Fibroblast of the aortic adventitia (primary cell): Measurements from ENCODE around the gene WDFY3. TPM values are rescaled to one million over a fixed set of nuclear protein-coding genes. Genes with fewer than 3 reads are reported as not detected.
"Not testable (repeated sequence)": the region's sequence is repeated elsewhere in the genome, so short reads cannot be mapped to it uniquely, and the experiment has no call there.

ENCODE experiments used
- DNase-seq: peaks from one replicate; pipeline ENCODE4 v3.0.0-alpha.2; 2010; ENCODE audit warnings: low read depth
- H3K4me3 ChIP-seq: 2 replicates; pipeline ENCODE4 v1.5.1; 2011; ENCODE audit warnings: low read depth, mild to moderate bottlenecking, control low read depth, low read length, moderate library complexity
- CTCF ChIP-seq: IDR thresholded peaks from 2 replicates; pipeline ENCODE4 v1.5.1; 2011; ENCODE audit warnings: mild to moderate bottlenecking, low read length, control low read depth, inconsistent platforms; ENCODE audit not compliant: insufficient read depth
- total RNA-seq: library from RNA; depleted of rRNA; stranded (reverse); fragments of >200 nt; gene quantifications from 2 replicates; pipeline ENCODE4 v1.2.3, GENCODE V29; 2012; ENCODE audit warnings: low replicate concordance

The WDFY3 gene
- total RNA-seq, 1 donor: 86.9 TPM

- no peak overlapping the region for H3K4me3 ChIP-seq
- DNase-seq: no peak
- no peak for TF ChIP-seq CTCF
Measured at GRCh38 chr4:84669201-84669600, 297.3 kb downstream of the WDFY3 start.

GRCh38 chr4:84666439-84666838 lies 300.1 kb downstream of the WDFY3 start:
- no peak for DNase-seq
- no peak for TF ChIP-seq CTCF
- H3K4me3 ChIP-seq: no peak overlapping the region

- DNase-seq, H3K4me3 ChIP-seq: not testable (repeated sequence)
Measured at GRCh38 chr4:84664767-84665166, 301.7 kb downstream of the WDFY3 start.

DNA sequence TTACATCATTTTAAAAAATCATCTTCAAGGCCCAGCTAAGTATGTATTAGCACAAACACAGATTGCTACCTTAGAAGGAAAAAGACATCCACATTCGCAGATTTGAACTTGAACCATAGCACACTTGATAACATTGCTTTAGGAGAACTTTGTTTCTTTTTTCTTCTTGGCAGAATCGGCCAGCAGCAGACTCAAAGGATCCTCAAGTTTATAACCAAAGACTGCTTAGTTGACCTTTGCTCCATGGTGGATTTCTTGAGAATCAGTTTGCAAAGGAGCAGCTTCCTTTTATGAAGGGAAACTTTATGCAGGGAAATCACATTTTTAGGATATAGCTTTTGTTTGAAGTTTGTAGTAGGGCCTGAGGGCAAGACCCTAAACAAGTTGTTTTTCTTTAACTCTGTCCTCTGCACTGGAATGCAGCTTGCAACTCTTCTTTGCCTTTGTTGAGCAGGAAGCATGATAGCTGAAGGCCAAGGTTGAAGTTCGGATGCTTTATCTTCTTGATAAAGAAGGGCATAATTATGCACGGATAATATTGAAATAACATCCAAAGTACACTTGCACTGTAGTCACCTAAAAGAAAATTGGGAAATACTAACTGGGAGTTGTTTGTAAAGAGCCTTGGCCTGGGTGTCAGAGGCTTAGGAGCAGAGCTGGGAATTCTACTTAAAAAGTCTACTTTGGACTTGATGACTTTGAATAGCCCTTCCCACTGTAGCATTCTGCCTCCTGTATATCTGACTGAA lies 305.1 kb downstream of the WDFY3 start:
- no peak for DNase-seq
- TF ChIP-seq CTCF: no peak
- no peak overlapping the region for H3K4me3 ChIP-seq

DNA sequence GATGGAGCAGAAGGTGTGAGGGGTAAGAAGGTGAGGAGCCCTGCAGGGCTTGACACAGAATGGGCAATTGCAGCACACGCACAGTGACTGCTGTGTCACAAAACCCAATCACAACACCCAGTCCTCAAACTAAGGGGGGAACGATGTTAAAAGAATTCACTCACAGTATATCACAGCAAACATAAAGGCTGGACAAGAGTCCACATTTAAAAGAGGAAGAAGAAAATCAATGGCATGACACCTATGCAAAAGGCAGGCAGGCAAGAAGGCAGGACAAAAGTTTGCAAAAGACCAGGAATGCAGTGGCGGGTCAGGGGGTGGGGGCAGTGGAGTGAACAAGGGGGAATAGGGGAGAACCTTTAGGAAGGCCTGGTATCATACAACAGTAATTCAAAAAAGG lies 305.9 kb downstream of the WDFY3 start:
- TF ChIP-seq CTCF: no peak
- DNase-seq: no peak
- no peak overlapping the region for H3K4me3 ChIP-seq

DNA sequence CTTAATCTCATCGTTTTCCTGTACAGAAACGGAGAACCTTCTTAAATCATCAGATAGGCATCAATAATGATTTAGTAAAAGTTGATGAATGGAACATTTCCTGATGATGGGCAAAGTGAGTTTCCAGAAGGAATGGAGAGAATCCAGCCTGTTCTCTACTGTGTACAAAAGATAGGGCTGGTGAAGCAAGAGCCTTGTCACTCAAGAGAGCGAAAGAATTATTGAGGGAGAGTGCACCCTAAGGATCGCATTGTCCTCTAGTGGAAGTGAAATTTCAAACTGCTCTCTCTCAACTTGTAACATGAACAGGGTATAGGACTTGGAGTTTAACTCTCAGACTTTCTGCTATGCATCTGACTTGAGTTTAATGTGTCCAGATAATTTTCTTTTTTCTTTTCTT lies 314.0 kb downstream of the WDFY3 start:
- DNase-seq: no peak
- H3K4me3 ChIP-seq: no peak overlapping the region
- TF ChIP-seq CTCF: no peak

DNA sequence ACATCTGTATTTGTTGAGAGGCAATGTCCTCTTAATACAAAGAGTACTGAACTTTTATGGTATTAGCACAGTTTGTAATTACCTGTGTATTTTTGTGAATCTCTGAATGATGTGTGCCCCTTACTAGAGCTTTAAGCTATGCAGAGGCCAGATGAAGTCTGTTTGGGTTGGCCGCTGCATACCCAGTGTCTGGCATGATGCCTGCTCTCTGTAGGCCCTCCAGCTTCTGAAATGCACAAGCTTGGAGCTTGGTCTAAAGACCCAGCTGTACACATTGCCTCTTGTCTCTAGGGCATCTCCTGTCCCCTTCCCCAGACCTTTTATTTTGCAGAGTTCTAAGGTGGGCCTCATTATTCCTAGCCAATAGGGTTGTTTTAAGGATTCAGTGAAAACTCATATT lies 315.0 kb downstream of the WDFY3 start:
- DNase-seq: peak; percentile 17

More for the DNA sequence above, 315.0 kb downstream of the WDFY3 start:
- no peak for TF ChIP-seq CTCF
- H3K4me3 ChIP-seq: no peak overlapping the region
